OCI-LY3 (cell line): ENCODE data around the gene EPS15.
A peak's percentile ranks its signal among the peaks of the same experiment; 100 is the strongest.

Experiments used
- H2AFZ ChIP-seq: fragments of 200-600, 300-600 bp; shearing (Covaris generic); 2 replicates; pipeline ENCODE4 v1.6.0; 2014; ENCODE audit warnings: antibody characterized with exemption, low read depth, low read length
- H3K27ac ChIP-seq: fragments of 200-600, 300-600 bp; sonication (generic); 2 replicates; pipeline ENCODE4 v1.5.1; 2014; ENCODE audit warnings: mild to moderate bottlenecking, low read length, moderate library complexity, mixed read lengths
- H3K27me3 ChIP-seq: fragments of 200-600, 300-600 bp; sonication (generic); 2 replicates; pipeline ENCODE4 v1.6.1; 2014; ENCODE audit warnings: low read depth, low read length, mixed read lengths
- H3K36me3 ChIP-seq: fragments of 200-600, 300-600 bp; sonication (generic); replicated peaks from 2 replicates; pipeline ENCODE3; 2014; ENCODE audit warnings: low read depth, low read length, mixed read lengths
- H3K4me1 ChIP-seq: fragments of 300-600, 200-600 bp; sonication (generic); 2 replicates; pipeline ENCODE4 v1.6.1; 2014; ENCODE audit warnings: low read length, mixed read lengths
- H3K4me2 ChIP-seq: fragments of 200-600, 300-600 bp; sonication (generic); 2 replicates; pipeline ENCODE4 v1.6.1; 2014; ENCODE audit warnings: low read length, mixed read lengths
- H3K4me3 ChIP-seq: fragments of 300-600, 200-600 bp; sonication (generic); 2 replicates; pipeline ENCODE4 v1.5.1; 2014; ENCODE audit warnings: antibody characterized with exemption, mild to moderate bottlenecking, low read length, moderate library complexity
- H3K79me2 ChIP-seq: fragments of 300-600, 200-600 bp; shearing (Covaris generic); 2 replicates; pipeline ENCODE4 v1.6.1; 2014; ENCODE audit warnings: mild to moderate bottlenecking, low read length, mixed read lengths
- H3K9ac ChIP-seq: fragments of 300-600, 200-600 bp; shearing (Covaris generic); 2 replicates; pipeline ENCODE4 v1.6.0; 2014; ENCODE audit warnings: mild to moderate bottlenecking, low read length, moderate library complexity
- H3K9me3 ChIP-seq: fragments of 200-600, 300-600 bp; shearing (Covaris generic); 2 replicates; pipeline ENCODE4 v1.6.1; 2014; ENCODE audit warnings: low read length, mixed read lengths; ENCODE audit not compliant: insufficient read depth
- H4K20me1 ChIP-seq: fragments of 200-600, 300-600 bp; sonication (generic); 2 replicates; pipeline ENCODE4 v1.6.1; 2016; ENCODE audit warnings: low read length, mixed read lengths; ENCODE audit not compliant: insufficient read depth
- CTCF ChIP-seq: fragments of 200-600, 300-600 bp; sonication (generic); IDR thresholded peaks from 2 replicates; pipeline ENCODE4 v1.5.1; 2014; ENCODE audit warnings: antibody characterized with exemption, low read length, low read depth
- EZH2phosphoT487 ChIP-seq: fragments of 200-600 bp; shearing (Covaris generic); IDR thresholded peaks from 2 replicates; pipeline ENCODE4 v1.6.1; 2018; ENCODE audit warnings: antibody characterized with exemption, mixed run types, low read depth

The EPS15 gene

GRCh38 chr1:51519865-51520699, 1.0 kb upstream of the EPS15 start:
- no peak overlapping the region for H3K4me3 ChIP-seq
- no peak for TF ChIP-seq CTCF
- no peak for TF ChIP-seq EZH2phosphoT487
- peaks cover 40% of the 10 kb centered on the region for H3K79me2 ChIP-seq

GRCh38 chr1:51518586-51519047, 449 bp downstream of the EPS15 start:
- no peak for TF ChIP-seq EZH2phosphoT487
- no peak for TF ChIP-seq CTCF
- H3K27ac ChIP-seq, result peak overlapping the region; percentile 77
- peaks cover 17% of the 10 kb centered on the region; the same call in 1 of the 2 replicates for H4K20me1 ChIP-seq
- H2AFZ ChIP-seq, result no peak overlapping the region
- peak overlapping the region; percentile 89 for H3K9ac ChIP-seq
- no peaks in the 10 kb centered on the region for H3K9me3 ChIP-seq
- peaks cover 35% of the 10 kb centered on the region for H3K4me1 ChIP-seq
- H3K4me2 ChIP-seq, result peak overlapping the region; percentile 87
- no peaks in the 10 kb centered on the region for H3K36me3 ChIP-seq
- peaks cover 54% of the 10 kb centered on the region for H3K79me2 ChIP-seq
- H3K27me3 ChIP-seq, result no peaks in the 10 kb centered on the region
- H3K4me3 ChIP-seq, result peak overlapping the region; percentile 92

More at GRCh38 chr1:51519865-51520699, 1.0 kb upstream of the EPS15 start:
- H3K9me3 ChIP-seq, result no peaks in the 10 kb centered on the region
- H4K20me1 ChIP-seq, result peaks cover 17% of the 10 kb centered on the region; the same call in 1 of the 2 replicates
- no peak overlapping the region for H2AFZ ChIP-seq
- H3K27ac ChIP-seq, result no peak overlapping the region
- H3K27me3 ChIP-seq, result no peaks in the 10 kb centered on the region
- H3K9ac ChIP-seq, result no peak overlapping the region
- H3K4me1 ChIP-seq, result peaks cover 26% of the 10 kb centered on the region
- H3K36me3 ChIP-seq, result no peaks in the 10 kb centered on the region
- no peak overlapping the region for H3K4me2 ChIP-seq

GRCh38 chr1:51518033-51518585, 957 bp downstream of the EPS15 start:
- TF ChIP-seq EZH2phosphoT487 (no peak), CTCF (no peak)
- peaks cover 59% of the 10 kb centered on the region for H3K79me2 ChIP-seq
- H3K9me3 ChIP-seq, result no peaks in the 10 kb centered on the region
- H3K4me2 ChIP-seq, result peak overlapping the region; percentile 87
- H3K27me3 ChIP-seq, result no peaks in the 10 kb centered on the region
- peaks cover 40% of the 10 kb centered on the region for H3K4me1 ChIP-seq
- H3K4me3 ChIP-seq, result peak overlapping the region; percentile 92
- peak overlapping the region; percentile 89 for H3K9ac ChIP-seq
- H2AFZ ChIP-seq, result no peak overlapping the region
- peaks cover 17% of the 10 kb centered on the region; the same call in 1 of the 2 replicates for H4K20me1 ChIP-seq
- H3K36me3 ChIP-seq, result no peaks in the 10 kb centered on the region
- peak overlapping the region; percentile 77 for H3K27ac ChIP-seq

- peaks cover 65% of the 10 kb centered on the region for H3K79me2 ChIP-seq
- H3K4me2 ChIP-seq, result peak overlapping the region; percentile 87
- H3K36me3 ChIP-seq, result no peaks in the 10 kb centered on the region
- TF ChIP-seq EZH2phosphoT487, result no peak
- TF ChIP-seq CTCF, result no peak
- H4K20me1 ChIP-seq, result peaks cover 18% of the 10 kb centered on the region; the same call in 1 of the 2 replicates
- peak overlapping the region; percentile 89 for H3K9ac ChIP-seq
- no peaks in the 10 kb centered on the region for H3K27me3 ChIP-seq
- peak overlapping the region; percentile 77 for H3K27ac ChIP-seq
- no peak overlapping the region for H2AFZ ChIP-seq
- H3K4me1 ChIP-seq, result peaks cover 46% of the 10 kb centered on the region
- no peaks in the 10 kb centered on the region for H3K9me3 ChIP-seq
- H3K4me3 ChIP-seq, result peak overlapping the region; percentile 92
These were observed 1.6 kb downstream of the EPS15 start for GRCh38 chr1:51517361-51518032.
